ENCODE data around the gene ZYG11B. TPM values are rescaled to one million over a fixed set of nuclear protein-coding genes. Genes with fewer than 3 reads are reported as not detected.
"Not testable (repeated sequence)": the region's sequence is repeated elsewhere in the genome, so short reads cannot be mapped to it uniquely, and the experiment has no call there.

ZYG11B gene
- total RNA-seq, 3 donors from 2014 or later = 38.7 to 47.6 (median 47.4) TPM

DNA sequence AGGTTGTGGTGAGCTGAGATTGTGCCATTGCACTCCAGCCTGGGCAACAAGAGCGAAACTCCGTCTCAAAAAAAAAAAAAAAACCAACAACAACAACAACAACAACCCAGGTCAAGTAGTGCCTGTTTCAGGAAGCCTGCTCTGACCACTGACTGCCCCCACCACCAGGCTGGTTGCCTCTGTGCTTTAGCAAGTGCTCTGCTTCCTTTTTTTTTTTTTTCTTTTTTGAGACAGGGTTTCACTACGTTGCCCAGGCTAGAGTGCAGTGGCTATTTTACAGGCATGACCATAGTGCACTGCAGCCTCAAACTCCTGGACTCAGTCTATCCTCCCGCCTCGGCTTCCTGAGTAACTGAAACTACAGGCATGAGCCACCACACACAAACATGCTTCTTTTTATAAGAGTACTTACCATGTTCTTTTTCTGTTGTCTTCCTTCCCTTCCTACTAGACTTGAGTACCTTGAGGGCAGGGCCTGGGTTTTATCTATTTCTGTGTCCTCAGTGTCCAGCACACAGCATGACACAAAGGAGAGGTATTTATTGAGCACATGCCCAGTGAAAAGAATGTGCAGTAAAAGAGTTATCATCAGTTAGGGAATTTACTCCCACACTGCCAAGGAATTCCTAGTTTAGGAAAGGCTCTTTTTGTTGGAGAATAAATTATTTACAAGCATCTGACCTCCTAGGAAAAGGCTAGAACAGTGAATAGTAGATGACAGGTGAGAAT is 18.2 kb upstream of the ZYG11B start:
- intact Hi-C loops (cut with DNase I; ENCODE audit: low total_unique reads) = loop anchor here (1.0 kb wide), 1 partner anchor 9 kb away; no protein-coding TSS in a partner anchor
- no peak overlapping the region for H3K27ac ChIP-seq
- TF ChIP-seq, protein P1, sequence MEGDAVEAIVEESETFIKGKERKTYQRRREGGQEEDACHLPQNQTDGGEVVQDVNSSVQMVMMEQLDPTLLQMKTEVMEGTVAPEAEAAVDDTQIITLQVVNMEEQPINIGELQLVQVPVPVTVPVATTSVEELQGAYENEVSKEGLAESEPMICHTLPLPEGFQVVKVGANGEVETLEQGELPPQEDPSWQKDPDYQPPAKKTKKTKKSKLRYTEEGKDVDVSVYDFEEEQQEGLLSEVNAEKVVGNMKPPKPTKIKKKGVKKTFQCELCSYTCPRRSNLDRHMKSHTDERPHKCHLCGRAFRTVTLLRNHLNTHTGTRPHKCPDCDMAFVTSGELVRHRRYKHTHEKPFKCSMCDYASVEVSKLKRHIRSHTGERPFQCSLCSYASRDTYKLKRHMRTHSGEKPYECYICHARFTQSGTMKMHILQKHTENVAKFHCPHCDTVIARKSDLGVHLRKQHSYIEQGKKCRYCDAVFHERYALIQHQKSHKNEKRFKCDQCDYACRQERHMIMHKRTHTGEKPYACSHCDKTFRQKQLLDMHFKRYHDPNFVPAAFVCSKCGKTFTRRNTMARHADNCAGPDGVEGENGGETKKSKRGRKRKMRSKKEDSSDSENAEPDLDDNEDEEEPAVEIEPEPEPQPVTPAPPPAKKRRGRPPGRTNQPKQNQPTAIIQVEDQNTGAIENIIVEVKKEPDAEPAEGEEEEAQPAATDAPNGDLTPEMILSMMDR (IDR thresholded peaks at IDR 0.05) = no peak
- TF ChIP-seq POLR2A (IDR thresholded peaks at IDR 0.05) = no peak
- no peak for TF ChIP-seq POLR2AphosphoS5 (IDR thresholded peaks at IDR 0.05)
- DNase-seq (ENCODE audit: low spot score in 2 of 2) = peak in 1 of 2 donors; percentile 10
- H3K27me3 ChIP-seq = no peaks in the 10 kb centered on the region
- no peaks in the 10 kb centered on the region for H3K9me3 ChIP-seq
- H3K36me3 ChIP-seq = no peaks in the 10 kb centered on the region
- no peaks in the 10 kb centered on the region for H3K4me1 ChIP-seq
- H3K4me3 ChIP-seq = no peak overlapping the region

DNA sequence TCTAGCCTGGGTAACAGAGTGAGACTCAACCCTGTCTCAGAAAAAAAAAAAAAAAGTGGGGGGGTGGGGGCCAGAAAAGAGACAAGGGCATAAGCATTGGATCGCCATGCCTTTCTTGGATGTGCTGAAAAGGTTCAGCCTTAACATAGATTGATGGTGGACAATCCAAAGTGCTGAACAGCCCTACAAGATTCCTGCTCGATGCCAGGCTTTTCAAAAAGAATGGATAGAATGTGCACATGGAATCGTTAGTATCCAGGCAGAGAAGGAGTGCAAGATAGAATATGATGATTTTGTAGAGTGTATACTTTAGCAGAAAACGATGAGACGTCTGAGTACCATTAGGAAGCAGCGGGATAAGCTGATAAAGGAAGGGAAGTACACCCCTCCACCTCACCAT is 17.2 kb upstream of the ZYG11B start:
- H3K4me1 ChIP-seq = no peaks in the 10 kb centered on the region
- H3K9me3 ChIP-seq = no peaks in the 10 kb centered on the region
- intact Hi-C loops (cut with DNase I; ENCODE audit: low total_unique reads) = no loop called here
- no peaks in the 10 kb centered on the region for H3K36me3 ChIP-seq
- H3K27ac ChIP-seq = no peak overlapping the region
- TF ChIP-seq POLR2A (IDR thresholded peaks at IDR 0.05) (no peak), POLR2AphosphoS5 (IDR thresholded peaks at IDR 0.05) (no peak)
- TF ChIP-seq, protein P1 (IDR thresholded peaks at IDR 0.05) = no peak
- no peak for DNase-seq (ENCODE audit: low spot score in 2 of 2)
- H3K4me3 ChIP-seq = no peak overlapping the region
- no peaks in the 10 kb centered on the region for H3K27me3 ChIP-seq

DNA sequence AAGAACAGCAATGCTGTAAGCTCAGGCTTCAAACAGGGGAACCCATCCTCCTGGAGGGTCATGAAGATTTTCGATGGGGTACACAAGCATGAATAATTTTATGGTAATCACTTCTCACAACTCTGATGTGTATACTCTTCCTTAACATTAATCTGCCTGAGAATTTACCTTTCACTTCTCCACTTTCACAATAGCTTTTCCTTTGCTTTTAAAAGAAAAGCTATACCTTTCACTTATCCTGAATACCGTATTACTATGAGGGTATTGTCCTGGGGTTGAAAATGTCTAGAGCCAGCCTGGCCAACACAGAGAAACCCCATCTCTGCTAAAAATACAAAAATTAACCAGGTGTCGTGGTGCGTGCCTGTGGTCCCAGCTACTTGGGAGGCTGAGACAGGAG is 12.7 kb upstream of the ZYG11B start:
- Histone ChIP-seq H3K9me3 (no peaks in the 10 kb centered on the region), H3K4me3 (no peak overlapping the region), H3K27ac (no peak overlapping the region), H3K27me3 (no peaks in the 10 kb centered on the region), H3K36me3 (no peaks in the 10 kb centered on the region), H3K4me1 (no peaks in the 10 kb centered on the region)
- intact Hi-C loops (cut with DNase I; ENCODE audit: low total_unique reads) = no loop called here
- TF ChIP-seq, protein P1 (IDR thresholded peaks at IDR 0.05) = no peak
- no peak for TF ChIP-seq POLR2A (IDR thresholded peaks at IDR 0.05)
- no peak for TF ChIP-seq POLR2AphosphoS5 (IDR thresholded peaks at IDR 0.05)
- no peak for DNase-seq (ENCODE audit: low spot score in 2 of 2)

DNA sequence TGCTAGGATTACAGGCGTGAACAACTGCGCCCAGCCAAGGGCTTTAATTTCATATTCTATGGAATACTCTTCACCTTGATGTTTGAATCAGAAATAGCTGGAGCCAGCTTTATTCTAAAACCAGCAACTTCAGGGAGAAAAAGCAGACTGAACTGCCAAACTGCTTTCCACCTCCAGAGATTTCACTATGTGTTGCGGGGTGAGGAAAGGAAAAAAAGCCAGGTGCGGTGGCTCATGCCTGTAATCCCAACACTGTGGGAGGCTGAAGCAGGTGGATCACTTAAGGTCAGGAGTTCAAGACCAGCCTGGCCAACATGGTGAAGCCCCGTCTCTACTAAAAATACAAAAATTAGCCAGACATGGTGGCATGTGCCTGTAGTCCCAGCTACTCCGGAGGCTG is 11.0 kb upstream of the ZYG11B start:
- intact Hi-C loops (cut with DNase I; ENCODE audit: low total_unique reads); H3K4me3 ChIP-seq; H3K27me3 ChIP-seq; H3K4me1 ChIP-seq; DNase-seq (ENCODE audit: low spot score in 2 of 2); H3K9me3 ChIP-seq; H3K36me3 ChIP-seq; H3K27ac ChIP-seq: not testable (repeated sequence)

DNA sequence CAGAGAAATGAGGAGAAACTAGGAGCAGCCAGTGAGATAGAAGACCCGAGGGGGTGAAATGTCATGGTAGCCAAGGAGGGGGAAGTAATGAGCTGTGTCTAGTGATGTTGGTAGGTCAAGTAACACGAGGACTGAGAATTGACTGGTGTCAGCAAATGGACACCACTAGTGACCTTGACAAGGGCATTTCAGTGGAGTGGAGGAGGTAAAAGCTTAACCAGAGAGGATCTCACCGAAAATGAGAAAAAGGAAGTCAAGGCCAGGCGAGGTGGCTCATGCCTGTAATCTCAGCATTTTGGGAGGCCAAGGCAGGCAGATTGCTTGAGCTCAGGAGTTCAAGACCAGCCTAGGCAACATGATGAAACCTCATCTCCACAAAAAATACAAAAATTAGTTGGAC is 3.0 kb upstream of the ZYG11B start:
- H3K4me1 ChIP-seq = peaks cover 0 to 4% of the 10 kb centered on the region in 2 donors
- TF ChIP-seq, protein P1 (IDR thresholded peaks at IDR 0.05) = no peak
- TF ChIP-seq POLR2A (IDR thresholded peaks at IDR 0.05) (no peak), POLR2AphosphoS5 (IDR thresholded peaks at IDR 0.05) (no peak)
- DNase-seq (ENCODE audit: low spot score in 2 of 2) = no peak
- no peak overlapping the region for H3K27ac ChIP-seq
- no peaks in the 10 kb centered on the region for H3K36me3 ChIP-seq
- no peak overlapping the region for H3K4me3 ChIP-seq
- intact Hi-C loops (cut with DNase I; ENCODE audit: low total_unique reads) = no loop called here
- no peaks in the 10 kb centered on the region for H3K27me3 ChIP-seq
- no peaks in the 10 kb centered on the region for H3K9me3 ChIP-seq

Measured in breast epithelium (tissue), 4 donors.